GM21528 (cell line): ENCODE measurements around the gene DYNC1I2.
"Not testable (repeated sequence)": the region's sequence is repeated elsewhere in the genome, so short reads cannot be mapped to it uniquely, and the experiment has no call there.

ENCODE experiments used
- ATAC-seq: cut with Tn5 transposase; IDR thresholded peaks from one replicate; pipeline ENCODE4 v1.9.1; 2021; ENCODE audit warnings: mild to moderate bottlenecking, moderate library complexity; ENCODE audit not compliant: unreplicated experiment, low FRiP score

DYNC1I2 gene

GRCh38 chr2:171771463-171771862, 84.2 kb downstream of the DYNC1I2 start:
- no peak for ATAC-seq

- ATAC-seq, result no peak
Observed at GRCh38 chr2:171772373-171772772, 85.1 kb downstream of the DYNC1I2 start.

- ATAC-seq, result not testable (repeated sequence)
Observed at GRCh38 chr2:171774581-171774980, 87.3 kb downstream of the DYNC1I2 start.

GRCh38 chr2:171778515-171778914, 91.2 kb downstream of the DYNC1I2 start:
- no peak for ATAC-seq

GRCh38 chr2:171785450-171785849, 98.2 kb downstream of the DYNC1I2 start:
- no peak for ATAC-seq

- no peak for ATAC-seq
Observed at GRCh38 chr2:171787333-171788072, 100.2 kb downstream of the DYNC1I2 start.

- no peak for ATAC-seq
Observed at GRCh38 chr2:171788316-171788993, 101.2 kb downstream of the DYNC1I2 start.

- no peak for ATAC-seq
Observed at GRCh38 chr2:171789956-171790355, 102.7 kb downstream of the DYNC1I2 start.

GRCh38 chr2:171791361-171791760, 104.1 kb downstream of the DYNC1I2 start:
- ATAC-seq, result no peak

- no peak for ATAC-seq
Observed at GRCh38 chr2:171792157-171792556, 104.9 kb downstream of the DYNC1I2 start.

- no peak for ATAC-seq
Observed at GRCh38 chr2:171792886-171793580, 105.8 kb downstream of the DYNC1I2 start.

GRCh38 chr2:171793691-171794678, 106.7 kb downstream of the DYNC1I2 start:
- ATAC-seq, result no peak

- no peak for ATAC-seq
Observed at GRCh38 chr2:171794918-171795317, 107.6 kb downstream of the DYNC1I2 start.
